ENCODE data around the gene SLC22A17. TPM values are rescaled to one million over a fixed set of nuclear protein-coding genes. Genes with fewer than 3 reads are reported as not detected.

Gene SLC22A17
- total and polyA plus RNA-seq, 2 of the 13 experiments (the other 11 are each of a cell fraction or from before 2014, with no cell fraction given) = 0.95 to 1.1 TPM

DNA sequence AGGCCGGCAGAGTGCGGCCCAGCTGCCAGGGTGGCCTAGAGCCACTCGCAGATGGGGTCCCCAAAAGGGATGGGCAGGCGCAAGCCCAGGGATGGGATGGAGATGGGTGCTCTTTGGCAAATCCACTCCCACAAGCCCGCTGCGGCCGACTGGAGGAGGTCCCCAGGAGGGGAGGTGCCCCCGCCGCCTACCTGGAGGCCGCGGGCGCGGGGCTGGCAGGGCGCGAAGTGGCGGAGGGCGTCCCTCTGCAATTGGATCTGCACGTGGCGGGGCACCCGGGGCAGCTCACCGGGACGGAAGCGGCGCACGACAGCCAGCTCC lies 50.8 kb downstream of the SLC22A17 start (continued):
- TF ChIP-seq, protein P1, sequence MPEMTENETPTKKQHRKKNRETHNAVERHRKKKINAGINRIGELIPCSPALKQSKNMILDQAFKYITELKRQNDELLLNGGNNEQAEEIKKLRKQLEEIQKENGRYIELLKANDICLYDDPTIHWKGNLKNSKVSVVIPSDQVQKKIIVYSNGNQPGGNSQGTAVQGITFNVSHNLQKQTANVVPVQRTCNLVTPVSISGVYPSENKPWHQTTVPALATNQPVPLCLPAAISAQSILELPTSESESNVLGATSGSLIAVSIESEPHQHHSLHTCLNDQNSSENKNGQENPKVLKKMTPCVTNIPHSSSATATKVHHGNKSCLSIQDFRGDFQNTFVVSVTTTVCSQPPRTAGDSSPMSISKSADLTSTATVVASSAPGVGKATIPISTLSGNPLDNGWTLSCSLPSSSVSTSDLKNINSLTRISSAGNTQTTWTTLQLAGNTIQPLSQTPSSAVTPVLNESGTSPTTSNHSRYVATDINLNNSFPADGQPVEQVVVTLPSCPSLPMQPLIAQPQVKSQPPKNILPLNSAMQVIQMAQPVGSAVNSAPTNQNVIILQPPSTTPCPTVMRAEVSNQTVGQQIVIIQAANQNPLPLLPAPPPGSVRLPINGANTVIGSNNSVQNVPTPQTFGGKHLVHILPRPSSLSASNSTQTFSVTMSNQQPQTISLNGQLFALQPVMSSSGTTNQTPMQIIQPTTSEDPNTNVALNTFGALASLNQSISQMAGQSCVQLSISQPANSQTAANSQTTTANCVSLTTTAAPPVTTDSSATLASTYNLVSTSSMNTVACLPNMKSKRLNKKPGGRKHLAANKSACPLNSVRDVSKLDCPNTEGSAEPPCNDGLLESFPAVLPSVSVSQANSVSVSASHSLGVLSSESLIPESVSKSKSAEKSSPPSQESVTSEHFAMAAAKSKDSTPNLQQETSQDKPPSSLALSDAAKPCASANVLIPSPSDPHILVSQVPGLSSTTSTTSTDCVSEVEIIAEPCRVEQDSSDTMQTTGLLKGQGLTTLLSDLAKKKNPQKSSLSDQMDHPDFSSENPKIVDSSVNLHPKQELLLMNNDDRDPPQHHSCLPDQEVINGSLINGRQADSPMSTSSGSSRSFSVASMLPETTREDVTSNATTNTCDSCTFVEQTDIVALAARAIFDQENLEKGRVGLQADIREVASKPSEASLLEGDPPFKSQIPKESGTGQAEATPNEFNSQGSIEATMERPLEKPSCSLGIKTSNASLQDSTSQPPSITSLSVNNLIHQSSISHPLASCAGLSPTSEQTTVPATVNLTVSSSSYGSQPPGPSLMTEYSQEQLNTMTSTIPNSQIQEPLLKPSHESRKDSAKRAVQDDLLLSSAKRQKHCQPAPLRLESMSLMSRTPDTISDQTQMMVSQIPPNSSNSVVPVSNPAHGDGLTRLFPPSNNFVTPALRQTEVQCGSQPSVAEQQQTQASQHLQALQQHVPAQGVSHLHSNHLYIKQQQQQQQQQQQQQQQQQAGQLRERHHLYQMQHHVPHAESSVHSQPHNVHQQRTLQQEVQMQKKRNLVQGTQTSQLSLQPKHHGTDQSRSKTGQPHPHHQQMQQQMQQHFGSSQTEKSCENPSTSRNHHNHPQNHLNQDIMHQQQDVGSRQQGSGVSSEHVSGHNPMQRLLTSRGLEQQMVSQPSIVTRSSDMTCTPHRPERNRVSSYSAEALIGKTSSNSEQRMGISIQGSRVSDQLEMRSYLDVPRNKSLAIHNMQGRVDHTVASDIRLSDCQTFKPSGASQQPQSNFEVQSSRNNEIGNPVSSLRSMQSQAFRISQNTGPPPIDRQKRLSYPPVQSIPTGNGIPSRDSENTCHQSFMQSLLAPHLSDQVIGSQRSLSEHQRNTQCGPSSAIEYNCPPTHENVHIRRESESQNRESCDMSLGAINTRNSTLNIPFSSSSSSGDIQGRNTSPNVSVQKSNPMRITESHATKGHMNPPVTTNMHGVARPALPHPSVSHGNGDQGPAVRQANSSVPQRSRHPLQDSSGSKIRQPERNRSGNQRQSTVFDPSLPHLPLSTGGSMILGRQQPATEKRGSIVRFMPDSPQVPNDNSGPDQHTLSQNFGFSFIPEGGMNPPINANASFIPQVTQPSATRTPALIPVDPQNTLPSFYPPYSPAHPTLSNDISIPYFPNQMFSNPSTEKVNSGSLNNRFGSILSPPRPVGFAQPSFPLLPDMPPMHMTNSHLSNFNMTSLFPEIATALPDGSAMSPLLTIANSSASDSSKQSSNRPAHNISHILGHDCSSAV (CRISPR knock-in tag; IDR thresholded peaks at IDR 0.05; ENCODE audit: borderline replicate concordance) = no peak; the same call in 1 of the 2 replicates
- TF ChIP-seq MEF2D (CRISPR knock-in tag; IDR thresholded peaks at IDR 0.05) = peak; percentile 88; the same call in 1 of the 2 replicates
- peak; percentile 58; the same call in 1 of the 2 replicates for TF ChIP-seq SIX4 (CRISPR knock-in tag; IDR thresholded peaks at IDR 0.05)
- no peak for TF ChIP-seq ZNF589 (CRISPR knock-in tag; conservative IDR thresholded peaks at IDR 0.05)
- peak; percentile 82; the same call in 1 of the 2 replicates for TF ChIP-seq DMAP1 (CRISPR knock-in tag; IDR thresholded peaks at IDR 0.05)
- TF ChIP-seq, protein P2, sequence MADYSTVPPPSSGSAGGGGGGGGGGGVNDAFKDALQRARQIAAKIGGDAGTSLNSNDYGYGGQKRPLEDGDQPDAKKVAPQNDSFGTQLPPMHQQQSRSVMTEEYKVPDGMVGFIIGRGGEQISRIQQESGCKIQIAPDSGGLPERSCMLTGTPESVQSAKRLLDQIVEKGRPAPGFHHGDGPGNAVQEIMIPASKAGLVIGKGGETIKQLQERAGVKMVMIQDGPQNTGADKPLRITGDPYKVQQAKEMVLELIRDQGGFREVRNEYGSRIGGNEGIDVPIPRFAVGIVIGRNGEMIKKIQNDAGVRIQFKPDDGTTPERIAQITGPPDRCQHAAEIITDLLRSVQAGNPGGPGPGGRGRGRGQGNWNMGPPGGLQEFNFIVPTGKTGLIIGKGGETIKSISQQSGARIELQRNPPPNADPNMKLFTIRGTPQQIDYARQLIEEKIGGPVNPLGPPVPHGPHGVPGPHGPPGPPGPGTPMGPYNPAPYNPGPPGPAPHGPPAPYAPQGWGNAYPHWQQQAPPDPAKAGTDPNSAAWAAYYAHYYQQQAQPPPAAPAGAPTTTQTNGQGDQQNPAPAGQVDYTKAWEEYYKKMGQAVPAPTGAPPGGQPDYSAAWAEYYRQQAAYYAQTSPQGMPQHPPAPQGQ (CRISPR knock-in tag; IDR thresholded peaks at IDR 0.05; ENCODE audit: borderline replicate concordance) = 0 out of 2 replicates have a peak, but pooled peaks have one; percentile 7
- peak; percentile 98 for TF ChIP-seq ZNF552 (CRISPR knock-in tag; IDR thresholded peaks at IDR 0.05; ENCODE audit: borderline replicate concordance)
- TF ChIP-seq, protein P3, sequence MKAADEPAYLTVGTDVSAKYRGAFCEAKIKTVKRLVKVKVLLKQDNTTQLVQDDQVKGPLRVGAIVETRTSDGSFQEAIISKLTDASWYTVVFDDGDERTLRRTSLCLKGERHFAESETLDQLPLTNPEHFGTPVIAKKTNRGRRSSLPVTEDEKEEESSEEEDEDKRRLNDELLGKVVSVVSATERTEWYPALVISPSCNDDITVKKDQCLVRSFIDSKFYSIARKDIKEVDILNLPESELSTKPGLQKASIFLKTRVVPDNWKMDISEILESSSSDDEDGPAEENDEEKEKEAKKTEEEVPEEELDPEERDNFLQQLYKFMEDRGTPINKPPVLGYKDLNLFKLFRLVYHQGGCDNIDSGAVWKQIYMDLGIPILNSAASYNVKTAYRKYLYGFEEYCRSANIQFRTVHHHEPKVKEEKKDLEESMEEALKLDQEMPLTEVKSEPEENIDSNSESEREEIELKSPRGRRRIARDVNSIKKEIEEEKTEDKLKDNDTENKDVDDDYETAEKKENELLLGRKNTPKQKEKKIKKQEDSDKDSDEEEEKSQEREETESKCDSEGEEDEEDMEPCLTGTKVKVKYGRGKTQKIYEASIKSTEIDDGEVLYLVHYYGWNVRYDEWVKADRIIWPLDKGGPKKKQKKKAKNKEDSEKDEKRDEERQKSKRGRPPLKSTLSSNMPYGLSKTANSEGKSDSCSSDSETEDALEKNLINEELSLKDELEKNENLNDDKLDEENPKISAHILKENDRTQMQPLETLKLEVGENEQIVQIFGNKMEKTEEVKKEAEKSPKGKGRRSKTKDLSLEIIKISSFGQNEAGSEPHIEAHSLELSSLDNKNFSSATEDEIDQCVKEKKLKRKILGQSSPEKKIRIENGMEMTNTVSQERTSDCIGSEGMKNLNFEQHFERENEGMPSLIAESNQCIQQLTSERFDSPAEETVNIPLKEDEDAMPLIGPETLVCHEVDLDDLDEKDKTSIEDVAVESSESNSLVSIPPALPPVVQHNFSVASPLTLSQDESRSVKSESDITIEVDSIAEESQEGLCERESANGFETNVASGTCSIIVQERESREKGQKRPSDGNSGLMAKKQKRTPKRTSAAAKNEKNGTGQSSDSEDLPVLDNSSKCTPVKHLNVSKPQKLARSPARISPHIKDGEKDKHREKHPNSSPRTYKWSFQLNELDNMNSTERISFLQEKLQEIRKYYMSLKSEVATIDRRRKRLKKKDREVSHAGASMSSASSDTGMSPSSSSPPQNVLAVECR (CRISPR knock-in tag; IDR thresholded peaks at IDR 0.05; ENCODE audit: borderline replicate concordance) = no peak
- no peak for TF ChIP-seq JUNB (CRISPR knock-in tag; IDR thresholded peaks at IDR 0.05; ENCODE audit: borderline replicate concordance)
- TF ChIP-seq MAF1 (CRISPR knock-in tag; IDR thresholded peaks at IDR 0.05; ENCODE audit: borderline replicate concordance) = peak; percentile 71
- peak; percentile 60; the same call in 1 of the 2 replicates for TF ChIP-seq ZKSCAN5 (CRISPR knock-in tag; IDR thresholded peaks at IDR 0.05)
- peak; percentile 92; the same call in 1 of the 2 replicates for TF ChIP-seq SATB2 (CRISPR knock-in tag; IDR thresholded peaks at IDR 0.05)
- TF ChIP-seq ZNF761 (CRISPR knock-in tag; conservative IDR thresholded peaks at IDR 0.05) = peak; percentile 80
- peak; percentile 74 for TF ChIP-seq SPEN (CRISPR knock-in tag; IDR thresholded peaks at IDR 0.05; ENCODE audit: low read depth)
